ENCODE results near the gene PRSS27. TPM values are rescaled to one million over a fixed set of nuclear protein-coding genes. Genes with fewer than 3 reads are reported as not detected.

The PRSS27 gene
- polyA plus RNA-seq, 1 donor (not counting 4 experiments of a cell fraction or from before 2014, with no cell fraction given) = 0.20 TPM

GRCh38 chr16:2745116-2745890, 25.3 kb upstream of the PRSS27 start:
- H3K4me2 ChIP-seq (ENCODE audit: control insufficient read depth, extremely low read depth, insufficient read depth, low read depth, low read length) = no peak overlapping the region
- no peaks in the 10 kb centered on the region for H3K79me2 ChIP-seq (ENCODE audit: control insufficient read depth, insufficient read depth, low read length)
- no peak overlapping the region for H2AFZ ChIP-seq (ENCODE audit: control insufficient read depth, low read length)
- no peak for DNase-seq (ENCODE audit: low read depth, low spot score)
- no peaks in the 10 kb centered on the region for H4K20me1 ChIP-seq (ENCODE audit: control insufficient read depth, extremely low read depth, insufficient read depth, low read length)
- TF ChIP-seq CTCF (optimal IDR thresholded peaks at IDR 0.05 in 1 of 3, IDR thresholded peaks at IDR 0.05 in 1 of 3, conservative IDR thresholded peaks at IDR 0.05 in 1 of 3; ENCODE audit: extremely low read depth in 1 of 3, insufficient read depth in 2 of 3, low read length in 3 of 3) (no peak), EZH2 (IDR thresholded peaks at IDR 0.05; ENCODE audit: low read length) (no peak)
- no peaks in the 10 kb centered on the region for H3K4me1 ChIP-seq (ENCODE audit: control insufficient read depth, extremely low read depth, insufficient read depth, low read length)
- H3K9me1 ChIP-seq (ENCODE audit: control insufficient read depth, extremely low read depth, insufficient read depth, low read length) = no peaks in the 10 kb centered on the region
- no peak overlapping the region for H3K27ac ChIP-seq (ENCODE audit: control insufficient read depth, insufficient read depth, low read length)
- no peak overlapping the region for H3K4me3 ChIP-seq (ENCODE audit: control insufficient read depth in 2 of 3, extremely low read depth in 1 of 3, insufficient read depth in 2 of 3, low read depth in 1 of 3, low read length in 3 of 3)
- H3K9ac ChIP-seq (ENCODE audit: control insufficient read depth, extremely low read depth, insufficient read depth, low read length) = no peak overlapping the region
- H3K9me3 ChIP-seq (ENCODE audit: control insufficient read depth, low read depth, low read length) = no peaks in the 10 kb centered on the region
- H3K27me3 ChIP-seq (ENCODE audit: control insufficient read depth, extremely low read depth, insufficient read depth, low read length) = no peaks in the 10 kb centered on the region
- FAIRE-seq = no peak
- dilution Hi-C loops (cut with MboI; ENCODE audit: extremely low pct_ligation_motif_present, low sequenced_read_pairs) = no loop called here
- H3K36me3 ChIP-seq (ENCODE audit: control insufficient read depth in 2 of 2, extremely low read depth in 1 of 2, insufficient read depth in 2 of 2, low read length in 2 of 2) = peaks cover 0 to 2% of the 10 kb centered on the region in 2 experiments

DNA sequence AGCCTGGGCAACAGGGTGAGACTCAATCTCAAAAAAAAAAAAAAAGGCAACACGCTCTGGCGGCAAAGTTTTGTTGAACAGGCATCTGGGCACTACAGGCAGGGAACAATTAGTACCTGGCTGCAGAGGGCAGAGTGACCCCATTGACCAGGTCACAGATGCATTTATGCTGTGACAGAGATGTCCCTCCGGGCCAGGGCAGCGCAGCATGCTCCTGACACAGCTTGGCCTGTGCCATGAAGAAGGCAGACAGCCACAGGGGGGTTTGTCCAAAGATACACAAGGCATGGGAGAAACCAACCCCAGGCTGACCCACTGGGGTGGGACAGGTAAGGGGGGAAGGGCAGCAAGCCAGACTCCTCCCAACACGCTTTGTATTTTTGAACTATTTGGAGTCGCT, 24.7 kb upstream of the PRSS27 start:
- peaks cover 0 to 2% of the 10 kb centered on the region in 2 experiments for H3K36me3 ChIP-seq (ENCODE audit: control insufficient read depth in 2 of 2, extremely low read depth in 1 of 2, insufficient read depth in 2 of 2, low read length in 2 of 2)
- DNase-seq (ENCODE audit: low read depth, low spot score) (no peak), FAIRE-seq (no peak)
- H2AFZ ChIP-seq (ENCODE audit: control insufficient read depth, low read length) = no peak overlapping the region
- no peak overlapping the region for H3K4me2 ChIP-seq (ENCODE audit: control insufficient read depth, extremely low read depth, insufficient read depth, low read depth, low read length)
- H3K9me3 ChIP-seq (ENCODE audit: control insufficient read depth, low read depth, low read length) = no peaks in the 10 kb centered on the region
- H3K27ac ChIP-seq (ENCODE audit: control insufficient read depth, insufficient read depth, low read length) = no peak overlapping the region
- dilution Hi-C loops (cut with MboI; ENCODE audit: extremely low pct_ligation_motif_present, low sequenced_read_pairs) = no loop called here
- no peak for TF ChIP-seq EZH2 (IDR thresholded peaks at IDR 0.05; ENCODE audit: low read length)
- no peak for TF ChIP-seq CTCF (optimal IDR thresholded peaks at IDR 0.05 in 1 of 3, IDR thresholded peaks at IDR 0.05 in 1 of 3, conservative IDR thresholded peaks at IDR 0.05 in 1 of 3; ENCODE audit: extremely low read depth in 1 of 3, insufficient read depth in 2 of 3, low read length in 3 of 3)
- no peaks in the 10 kb centered on the region for H3K9me1 ChIP-seq (ENCODE audit: control insufficient read depth, extremely low read depth, insufficient read depth, low read length)
- H3K27me3 ChIP-seq (ENCODE audit: control insufficient read depth, extremely low read depth, insufficient read depth, low read length) = no peaks in the 10 kb centered on the region
- no peaks in the 10 kb centered on the region for H4K20me1 ChIP-seq (ENCODE audit: control insufficient read depth, extremely low read depth, insufficient read depth, low read length)
- no peak overlapping the region for H3K9ac ChIP-seq (ENCODE audit: control insufficient read depth, extremely low read depth, insufficient read depth, low read length)
- H3K4me3 ChIP-seq (ENCODE audit: control insufficient read depth in 2 of 3, extremely low read depth in 1 of 3, insufficient read depth in 2 of 3, low read depth in 1 of 3, low read length in 3 of 3) = no peak overlapping the region
- no peaks in the 10 kb centered on the region for H3K79me2 ChIP-seq (ENCODE audit: control insufficient read depth, insufficient read depth, low read length)
- H3K4me1 ChIP-seq (ENCODE audit: control insufficient read depth, extremely low read depth, insufficient read depth, low read length) = no peaks in the 10 kb centered on the region
